GM21737 (cell line): ENCODE results near the gene GRIK3.

ENCODE experiments used
- ATAC-seq: cut with Tn5 transposase; IDR thresholded peaks from one replicate; pipeline ENCODE4 v1.9.1; 2021; ENCODE audit warnings: mild to moderate bottlenecking, moderate library complexity; ENCODE audit not compliant: unreplicated experiment

The GRIK3 gene

DNA sequence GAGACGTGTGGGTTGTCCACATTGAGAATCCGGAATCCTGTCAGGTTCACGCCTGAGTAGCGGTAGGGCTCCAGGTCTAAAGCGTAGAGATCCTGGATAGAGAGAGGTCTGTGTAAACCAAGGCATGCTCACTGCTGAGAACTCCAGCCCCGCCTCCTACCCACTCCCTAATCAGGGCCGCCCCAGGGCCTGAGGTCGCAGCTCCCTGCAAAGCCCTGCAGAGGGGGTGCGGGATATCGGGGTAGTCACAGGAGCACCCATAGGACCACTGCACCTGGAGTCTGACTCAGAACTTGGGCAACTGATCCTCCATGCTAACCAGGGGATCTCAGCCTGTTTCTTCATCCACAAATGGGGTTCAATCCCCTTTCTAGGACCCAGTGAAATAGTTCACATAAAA lies 174.4 kb downstream of the GRIK3 start:
- no peak for ATAC-seq

DNA sequence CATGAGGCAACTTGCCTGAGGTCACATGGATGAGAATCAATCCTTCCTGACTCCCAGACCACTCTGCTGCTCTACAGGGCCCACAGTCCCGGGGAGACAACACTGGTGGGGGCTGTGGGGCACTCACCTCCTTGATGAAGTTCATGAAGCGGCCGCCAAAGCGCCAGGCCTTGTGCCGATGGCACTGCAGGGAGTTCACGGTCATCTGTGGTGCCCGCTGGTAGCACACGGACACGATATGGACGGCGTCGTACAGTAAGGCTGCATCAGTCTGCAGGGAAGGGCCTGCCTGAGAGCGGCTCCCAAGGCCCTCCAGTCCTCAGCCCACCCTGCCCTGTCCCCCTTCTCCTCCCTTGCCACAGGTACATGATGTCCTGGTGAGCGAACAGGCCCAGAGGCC lies 175.3 kb downstream of the GRIK3 start:
- no peak for ATAC-seq

DNA sequence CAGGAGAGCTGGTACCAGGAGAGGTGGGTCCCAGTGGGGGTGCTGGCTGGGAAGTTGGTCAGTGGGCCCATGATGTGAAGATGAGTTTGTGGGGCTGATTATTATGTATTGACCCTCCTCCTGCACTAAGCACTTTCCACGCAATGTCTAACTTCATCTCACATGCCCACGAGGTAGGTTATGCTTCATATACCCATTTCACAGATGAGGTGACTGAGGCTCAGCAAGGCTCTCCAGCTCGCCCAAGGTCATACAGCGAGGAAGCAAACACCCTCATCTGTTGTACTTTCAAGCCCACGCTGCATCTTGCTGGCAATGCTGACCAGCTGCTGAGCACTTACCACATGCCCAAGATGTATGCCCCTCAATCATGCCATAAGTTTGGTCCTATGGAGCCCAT lies 175.8 kb downstream of the GRIK3 start:
- no peak for ATAC-seq

DNA sequence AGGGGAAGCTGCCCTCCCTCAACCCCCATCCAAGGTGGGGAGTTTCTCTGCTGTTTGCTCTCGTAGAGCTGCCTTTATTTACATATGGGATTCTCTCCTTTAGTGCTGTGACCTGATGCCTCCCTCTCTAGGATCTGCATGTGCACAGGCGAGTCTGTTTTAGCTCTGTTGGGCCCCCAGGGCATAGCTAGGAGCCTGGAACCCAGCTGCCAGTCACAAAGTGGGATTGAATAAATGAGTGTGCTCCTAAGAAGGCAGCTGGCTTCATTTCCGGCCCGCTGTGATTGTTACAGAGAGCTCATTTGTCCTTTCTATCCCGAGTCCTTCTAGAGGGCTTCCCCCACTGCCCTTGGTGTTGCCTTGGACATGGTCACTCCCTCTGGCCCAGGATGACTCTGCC lies 176.6 kb downstream of the GRIK3 start:
- no peak for ATAC-seq

DNA sequence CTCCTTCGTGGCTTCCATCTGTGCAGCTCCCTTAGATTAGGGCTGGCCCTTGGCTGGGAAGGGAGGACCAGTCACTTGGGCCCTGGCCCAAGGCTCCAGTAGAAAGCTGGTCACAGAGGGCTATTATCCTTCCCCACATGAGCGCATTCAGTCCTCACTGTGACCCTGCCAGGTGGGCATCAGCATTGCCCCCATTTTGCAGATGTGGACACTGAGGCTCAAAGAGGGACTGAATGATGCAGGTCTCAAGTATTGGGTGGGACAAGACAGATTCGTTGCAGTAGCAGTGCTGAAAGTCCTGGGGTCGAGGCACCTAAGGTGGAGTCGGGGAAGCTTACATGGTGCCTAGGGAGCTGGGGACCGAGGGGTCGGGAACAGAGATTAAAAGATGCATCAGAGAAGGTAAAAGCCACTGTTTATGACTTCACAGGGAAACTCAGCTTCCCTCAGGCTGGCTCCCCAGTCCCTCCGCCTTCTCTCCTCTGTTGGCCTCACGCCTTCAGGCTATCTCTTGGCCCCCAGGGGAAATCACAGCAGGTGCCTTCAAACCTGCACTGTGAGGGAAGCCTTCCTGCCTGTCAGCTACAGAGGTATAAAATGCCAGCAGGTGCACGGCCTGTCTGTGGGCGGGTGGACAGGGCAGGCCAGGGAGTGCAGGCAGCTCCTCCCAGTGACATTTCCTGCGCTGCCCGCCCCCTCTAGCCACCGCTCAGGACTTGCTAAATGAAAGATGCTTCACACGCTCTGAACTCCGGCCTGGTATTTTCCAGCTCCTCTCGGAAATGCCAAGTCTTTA lies 178.4 kb downstream of the GRIK3 start:
- no peak for ATAC-seq

DNA sequence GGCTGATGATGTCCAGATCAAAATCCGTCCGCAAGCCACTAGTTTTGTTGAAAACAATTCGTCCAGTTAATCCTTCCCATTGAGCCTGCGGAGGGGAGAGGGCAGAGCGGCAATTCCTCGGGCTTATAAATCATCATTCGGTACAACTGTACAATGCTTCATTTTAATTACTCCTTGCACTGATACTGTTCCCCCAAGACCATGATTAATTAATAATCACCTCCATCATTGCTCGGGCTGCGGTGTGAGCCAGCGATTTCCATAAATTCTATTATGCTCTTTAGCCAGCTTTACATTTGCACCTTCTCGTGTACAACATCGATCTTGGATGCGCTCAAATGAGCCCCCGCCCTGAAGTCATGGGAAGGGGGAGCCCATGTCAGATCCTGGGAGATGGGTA lies 180.7 kb downstream of the GRIK3 start:
- no peak for ATAC-seq

DNA sequence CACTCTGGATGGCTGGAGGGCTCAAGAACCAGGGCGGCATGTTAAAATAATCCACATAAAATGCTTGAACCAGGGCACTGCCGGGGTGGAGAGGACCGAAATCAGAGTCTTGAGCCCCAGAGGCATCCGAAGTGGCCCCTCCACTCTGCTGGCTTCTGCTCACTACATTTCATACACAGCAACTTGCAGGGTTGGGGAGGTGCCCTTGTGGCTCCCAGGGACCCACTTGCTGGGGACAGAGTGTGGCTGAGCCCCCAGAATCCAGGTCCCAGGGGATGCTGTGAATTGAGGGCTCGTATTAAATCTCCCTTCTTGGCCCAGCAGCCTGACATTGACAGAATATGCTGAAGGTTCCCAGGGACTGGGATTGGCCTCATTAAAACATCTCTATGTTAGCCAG lies 181.7 kb downstream of the GRIK3 start:
- no peak for ATAC-seq

DNA sequence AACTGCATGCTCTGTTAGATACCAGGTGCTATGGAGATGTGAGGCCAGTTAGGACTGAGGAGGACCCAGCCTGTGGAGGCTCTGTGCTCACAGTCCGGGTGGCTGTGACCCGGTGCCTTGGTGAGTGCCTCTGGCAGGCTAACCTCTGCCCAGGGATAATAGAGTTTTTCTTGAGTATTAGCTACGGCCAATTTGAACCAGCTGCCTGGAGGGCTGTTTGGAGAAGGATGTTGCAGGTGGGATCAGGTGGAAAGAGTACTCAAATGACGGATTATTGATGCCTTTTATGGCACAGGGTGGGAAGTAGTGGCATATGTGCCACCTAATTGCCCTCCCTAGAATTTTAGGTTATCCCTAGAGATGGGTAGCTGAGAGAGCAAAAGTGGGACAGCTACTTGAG lies 182.7 kb downstream of the GRIK3 start:
- ATAC-seq: no peak

DNA sequence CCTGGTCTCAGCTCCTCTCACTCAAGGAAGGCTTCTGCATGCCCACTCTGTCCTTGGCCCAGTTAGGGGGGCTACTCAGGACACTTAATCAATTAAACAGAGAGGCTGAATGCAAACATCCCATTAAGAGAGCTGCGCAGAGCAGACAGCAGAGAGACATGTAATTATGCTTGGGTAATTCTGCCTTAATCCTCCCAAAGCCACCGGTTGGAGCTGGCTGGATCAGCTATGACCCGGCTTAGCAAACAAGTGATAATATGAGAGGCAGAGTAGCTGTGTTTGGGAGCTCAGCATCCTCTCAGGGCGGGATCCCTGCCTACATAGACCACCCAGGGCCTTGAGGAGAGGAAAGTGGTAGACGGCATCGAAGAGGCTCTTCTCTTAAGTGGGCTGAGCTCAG lies 183.2 kb downstream of the GRIK3 start:
- no peak for ATAC-seq

DNA sequence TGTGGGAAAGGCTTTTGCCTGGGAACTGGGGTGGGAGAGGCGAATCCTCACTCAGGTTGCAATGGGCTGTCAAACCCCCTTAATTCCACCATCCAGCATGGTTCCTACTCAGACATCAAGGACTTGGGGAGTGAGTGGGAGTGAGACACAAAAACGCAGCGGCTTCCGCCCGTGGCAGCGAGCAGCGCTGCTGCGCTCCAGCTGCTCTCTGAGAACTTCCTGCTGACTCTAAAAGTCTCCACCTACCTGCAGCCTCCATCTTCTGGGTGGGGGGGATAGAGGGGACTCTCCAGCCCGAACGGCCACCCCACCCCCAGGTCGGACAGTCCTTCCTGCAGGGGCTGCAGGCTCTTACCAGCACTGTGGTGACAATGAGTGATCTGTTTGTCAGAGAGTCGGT lies 184.4 kb downstream of the GRIK3 start:
- ATAC-seq: no peak

DNA sequence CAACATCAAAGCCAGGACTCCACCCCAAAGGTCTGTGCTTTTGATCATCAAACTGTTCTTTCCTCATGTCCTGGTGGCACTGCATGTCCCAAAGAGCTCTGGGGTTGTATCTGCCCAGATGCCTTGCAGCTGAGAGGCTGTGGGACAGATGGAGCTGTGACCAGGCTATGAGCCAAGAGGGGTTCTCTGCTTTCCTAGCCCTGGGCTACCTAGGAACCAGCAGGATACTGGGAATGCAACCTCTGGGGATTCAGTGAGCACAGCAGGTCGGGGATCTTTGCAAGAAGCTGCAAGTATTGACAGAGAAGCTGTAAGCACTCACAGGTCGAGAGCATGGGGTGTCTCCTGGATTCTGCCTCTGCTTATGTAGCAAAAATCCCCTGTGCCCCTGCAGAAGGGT lies 186.6 kb downstream of the GRIK3 start:
- ATAC-seq: no peak

DNA sequence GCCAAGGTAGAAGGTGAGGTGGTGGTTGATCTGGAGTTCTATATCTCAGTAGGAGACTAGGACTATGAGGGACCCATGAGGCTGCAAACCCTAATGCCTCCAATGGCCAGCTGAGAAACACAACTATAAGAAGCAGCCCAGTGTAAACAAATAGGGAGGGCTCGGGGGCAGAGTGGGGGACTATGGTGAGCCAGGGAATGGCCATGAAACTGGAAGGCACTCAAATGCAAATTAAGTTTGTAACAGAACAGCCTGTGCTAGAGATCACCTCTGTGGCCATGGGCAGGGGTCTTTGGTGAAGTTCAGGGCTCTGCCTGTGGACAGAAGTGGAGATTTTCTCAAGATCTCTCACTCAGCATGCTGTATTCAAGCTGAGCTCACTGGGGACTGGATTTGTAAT lies 187.1 kb downstream of the GRIK3 start:
- no peak for ATAC-seq

DNA sequence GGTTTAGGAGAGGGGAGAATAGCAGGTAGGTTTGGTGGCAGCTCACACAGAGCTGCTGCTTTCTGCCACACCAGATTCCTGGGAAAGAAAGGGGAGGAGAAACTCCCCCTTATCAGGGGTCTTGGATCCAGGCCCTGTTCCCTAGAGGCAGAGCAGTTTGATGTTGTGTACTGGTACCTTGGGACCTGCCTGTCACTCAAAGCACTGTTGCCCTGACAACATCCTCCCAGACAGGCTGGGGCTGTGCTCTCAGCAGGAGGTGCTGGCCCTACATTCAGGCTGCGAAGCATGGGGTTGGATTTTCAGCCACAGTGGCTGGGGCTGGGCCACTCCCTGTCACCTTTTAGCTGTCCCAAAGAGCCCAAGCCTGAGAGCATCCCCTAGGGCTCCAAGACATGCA lies 188.0 kb downstream of the GRIK3 start:
- no peak for ATAC-seq

DNA sequence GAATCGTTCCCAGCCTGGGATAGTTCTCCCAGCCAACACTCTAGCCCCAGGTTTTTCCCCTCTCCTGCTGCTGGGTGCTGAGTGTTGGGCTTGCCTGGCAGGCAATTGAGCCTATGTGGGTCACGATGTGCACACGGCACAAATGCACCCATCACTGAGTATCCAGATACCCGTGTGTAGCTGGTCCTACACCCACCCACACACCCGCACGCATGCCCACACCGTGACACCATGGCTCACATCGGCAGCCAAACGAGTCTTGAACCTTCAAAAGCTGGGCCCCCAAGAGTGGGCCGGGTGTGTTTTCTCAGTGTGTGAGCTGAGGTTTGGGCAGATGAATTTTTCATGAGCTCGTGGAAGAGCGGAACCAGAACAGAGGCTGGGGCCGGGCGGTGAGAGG lies 188.5 kb downstream of the GRIK3 start:
- ATAC-seq: no peak

DNA sequence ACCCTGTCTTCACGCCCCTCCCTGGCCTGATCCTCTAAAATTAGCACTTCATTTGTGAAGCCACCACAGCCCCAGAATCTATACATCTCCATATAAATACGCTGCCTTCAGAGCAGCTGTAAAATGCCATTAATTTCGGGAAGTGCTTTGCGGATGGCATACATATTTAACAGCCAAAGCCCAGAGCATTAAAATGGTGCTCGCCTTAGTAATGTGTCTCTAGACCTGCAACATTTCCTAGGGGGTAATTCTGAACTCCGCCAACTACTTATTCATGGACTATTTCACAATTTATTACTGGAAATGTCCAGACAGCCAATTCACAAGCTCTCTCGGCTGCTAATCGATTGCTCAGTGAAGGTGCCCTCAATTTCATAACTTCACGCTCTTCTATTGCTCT lies 189.4 kb downstream of the GRIK3 start:
- ATAC-seq: no peak

DNA sequence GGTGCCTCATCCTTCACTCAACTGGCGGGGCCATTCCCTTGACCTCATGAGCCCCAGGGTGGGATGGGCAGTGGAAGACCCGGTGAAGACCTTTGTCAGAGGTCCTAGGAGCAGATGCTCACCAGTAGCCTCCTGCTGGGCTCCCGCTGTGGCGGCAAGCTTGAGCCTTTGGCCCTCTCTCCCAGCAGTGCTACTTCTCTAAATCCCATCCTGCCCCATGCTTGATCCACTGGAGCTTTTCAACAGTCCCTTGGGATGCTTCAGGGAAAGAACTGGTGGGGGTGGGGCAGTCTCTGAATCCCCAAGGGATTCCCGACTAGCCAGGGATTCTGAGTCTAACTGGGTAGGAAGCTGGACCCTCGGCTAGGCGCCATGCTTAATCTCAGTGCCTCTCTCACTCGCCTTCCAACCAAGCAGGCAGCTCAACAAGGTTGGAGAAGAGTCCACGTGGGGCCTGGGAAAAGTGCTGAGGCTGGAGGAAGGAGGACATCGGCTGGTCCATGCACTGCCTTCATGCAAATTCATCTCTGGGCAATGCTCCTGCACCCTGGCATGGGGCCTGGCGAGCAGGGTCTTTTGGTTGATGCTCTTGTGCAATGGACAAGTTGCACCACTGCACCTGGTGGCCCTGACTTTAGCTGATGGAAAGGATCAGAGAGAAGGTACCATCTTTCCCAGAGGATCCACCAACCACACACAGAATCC lies 190.3 kb downstream of the GRIK3 start:
- no peak for ATAC-seq

DNA sequence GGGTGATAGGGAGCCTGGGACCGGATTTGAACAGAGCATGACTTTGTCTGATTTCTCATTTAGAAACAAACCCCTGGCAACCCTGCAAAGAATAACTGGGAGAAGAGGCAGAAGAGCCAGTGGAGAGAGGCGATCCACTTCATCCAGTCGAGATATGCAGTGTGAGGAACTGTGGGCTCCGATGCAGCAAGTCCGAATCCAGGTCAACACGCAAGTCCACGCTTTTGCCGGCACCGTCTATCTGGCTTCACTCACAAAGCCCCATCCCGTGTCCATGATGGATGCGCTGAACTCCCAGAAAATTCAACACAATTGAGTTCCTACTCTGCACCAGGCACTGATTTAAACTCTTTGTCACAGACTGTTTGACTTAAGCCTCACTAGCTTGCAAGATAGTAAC lies 191.3 kb downstream of the GRIK3 start:
- no peak for ATAC-seq

DNA sequence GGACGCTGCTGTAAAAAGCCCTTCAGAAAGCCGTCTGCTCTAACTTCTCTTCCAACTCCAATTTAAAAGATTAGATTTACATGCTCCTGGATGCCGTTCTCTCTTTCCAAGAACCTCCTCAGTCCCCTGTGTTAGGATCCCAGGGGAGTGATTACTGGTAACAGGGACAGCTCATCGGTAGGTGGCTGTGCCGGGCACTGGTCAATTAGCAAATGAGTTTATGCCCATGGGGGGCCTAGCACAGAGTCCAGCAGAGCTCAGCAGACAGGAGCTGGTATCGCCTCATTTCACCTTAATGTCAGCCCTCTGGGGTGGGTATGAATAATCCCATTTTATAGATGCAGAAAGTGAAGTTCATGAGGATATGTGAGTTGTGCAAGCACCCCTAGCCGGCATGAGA lies 191.9 kb downstream of the GRIK3 start:
- no peak for ATAC-seq

DNA sequence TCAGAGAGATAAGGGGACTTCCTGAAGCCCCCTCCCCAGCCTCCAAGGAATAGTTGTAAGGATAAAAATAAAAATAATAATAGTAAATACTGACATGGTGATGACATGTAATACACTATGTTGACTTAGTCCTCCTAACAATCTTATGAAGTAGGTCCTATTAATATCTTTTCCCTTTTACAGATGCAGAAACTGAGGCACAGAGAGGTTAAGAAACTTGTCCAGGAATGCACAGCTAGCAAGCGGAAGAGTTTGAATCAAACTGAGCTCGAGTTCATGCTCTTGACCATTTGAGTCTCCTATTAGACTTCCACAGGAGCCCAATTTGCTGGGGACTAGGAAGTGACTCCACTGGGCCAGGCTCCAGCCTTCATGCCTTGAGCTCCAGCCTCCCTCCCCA lies 194.8 kb downstream of the GRIK3 start:
- no peak for ATAC-seq

DNA sequence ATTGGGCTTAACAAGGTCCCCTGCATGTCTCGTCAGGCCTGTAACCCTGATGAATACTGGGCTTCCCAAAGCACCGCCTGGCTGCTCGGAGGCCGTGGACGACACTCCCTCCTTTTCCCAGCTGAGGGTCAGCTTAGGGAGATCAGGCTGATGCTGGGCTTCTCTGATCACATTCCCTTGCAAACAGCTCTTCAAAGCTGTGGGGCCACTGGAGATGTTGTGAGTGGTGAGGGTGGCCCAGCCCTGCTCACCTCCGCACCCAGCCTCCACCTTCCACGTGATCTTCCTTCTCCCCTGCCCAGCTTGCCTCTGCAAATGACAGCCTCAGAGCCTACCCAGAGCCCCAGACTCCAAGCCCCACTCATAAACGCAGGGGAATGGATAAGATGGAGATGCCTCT lies 195.4 kb downstream of the GRIK3 start:
- ATAC-seq: no peak

DNA sequence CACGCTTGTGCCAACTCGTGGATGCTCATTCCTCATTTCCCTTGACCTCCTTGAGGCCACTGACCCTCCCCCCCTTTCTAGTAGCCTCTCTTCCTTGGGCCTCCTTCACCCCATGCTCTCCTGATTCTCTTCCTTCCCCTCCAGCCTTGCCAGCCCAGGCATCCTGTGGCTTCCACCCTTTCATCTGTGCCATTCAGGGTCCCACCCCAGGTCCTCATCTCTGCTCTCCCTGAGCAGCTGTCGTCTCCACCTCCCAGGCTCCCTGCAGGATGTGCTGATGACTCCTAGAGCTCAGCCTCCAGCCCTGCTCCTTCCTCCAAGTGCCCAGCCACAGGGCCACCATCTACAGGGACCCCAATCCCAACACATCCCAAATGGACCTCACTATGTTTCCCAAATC lies 197.4 kb downstream of the GRIK3 start:
- no peak for ATAC-seq

DNA sequence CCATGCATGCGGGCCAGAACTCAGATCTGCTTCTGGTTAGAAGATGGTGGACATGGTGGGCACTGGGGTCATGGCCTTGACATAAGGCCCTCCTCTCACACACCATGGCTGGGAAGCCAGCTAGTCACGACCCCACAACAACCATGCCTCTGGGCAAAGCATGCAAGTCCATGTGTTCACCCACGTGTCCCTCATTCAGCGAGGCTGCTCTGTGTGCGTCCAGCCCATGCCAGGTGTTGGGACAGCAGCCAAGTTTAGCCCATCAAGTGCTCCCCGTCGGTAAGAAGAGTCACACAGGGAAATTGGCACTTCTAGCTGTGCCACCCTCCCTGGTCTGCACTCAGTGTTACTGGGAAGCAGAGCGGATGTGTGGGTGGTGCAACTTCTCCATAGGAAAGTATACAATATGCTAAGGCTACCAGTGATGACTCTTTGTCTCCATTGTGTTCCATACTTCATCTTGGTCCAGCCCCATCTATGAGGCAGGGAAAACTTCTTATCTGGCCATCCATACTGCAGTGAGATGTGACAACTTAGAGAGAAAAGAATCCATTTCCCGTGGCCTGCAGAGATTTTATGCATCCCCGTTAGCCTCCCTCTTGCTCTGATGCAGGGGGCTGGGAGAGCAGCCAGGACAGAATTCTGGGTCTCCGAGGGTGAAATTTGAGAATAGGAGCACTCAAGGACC lies 198.0 kb downstream of the GRIK3 start:
- ATAC-seq: no peak
